GM08714 (cell line): ENCODE results near the gene OR5AU1.

Experiments
- H3K4me3 ChIP-seq: fragments of 200-500 bp; sonication (Bioruptor generic); 2 replicates; pipeline ENCODE4 v1.5.1; 2014; ENCODE audit warnings: mild to moderate bottlenecking, low read length, inconsistent platforms
- ZNF274 ChIP-seq: IDR thresholded peaks from 2 replicates; pipeline ENCODE4 v1.6.1; 2012; ENCODE audit warnings: mild to moderate bottlenecking, low read depth, low read length

The OR5AU1 gene

GRCh38 chr14:21106498-21107282 is 49.2 kb downstream of the OR5AU1 start:
- no peak for TF ChIP-seq ZNF274
- H3K4me3 ChIP-seq, result no peak overlapping the region

- no peak for TF ChIP-seq ZNF274
- H3K4me3 ChIP-seq, result no peak overlapping the region
Measured at GRCh38 chr14:21106176-21106497, 49.7 kb downstream of the OR5AU1 start.

GRCh38 chr14:21105095-21105494 is 50.8 kb downstream of the OR5AU1 start:
- no peak overlapping the region; the same call in 1 of the 2 replicates for H3K4me3 ChIP-seq

More at GRCh38 chr14:21105095-21105494, 50.8 kb downstream of the OR5AU1 start:
- no peak for TF ChIP-seq ZNF274
